HCT116 (cell line): ENCODE measurements around the gene FMO2. TPM values are rescaled to one million over a fixed set of nuclear protein-coding genes. Genes with fewer than 3 reads are reported as not detected.
A peak's percentile ranks its signal among the peaks of the same experiment; 100 is the strongest.

Experiments
- ATAC-seq: fragments of 200-7000 bp; cut with Tn5 transposase; 2 replicates; pipeline ENCODE4 v1.9.1; 2020; ENCODE audit warnings: mild to moderate bottlenecking, moderate library complexity
- BruUV-seq: library from RNA; stranded (reverse); fragments of 400-500 nt; replicated peaks from 2 replicates; lab custom pipeline; 2021; lab: Mats Ljungman, UMichigan
- CTCF ChIA-PET: fragments of 300-600 bp; sonication (Branson Sonifier 250); formaldehyde crosslinking; loops from one replicate; lab custom pipeline; 2021; ENCODE audit warnings: antibody characterized with exemption; lab: Charles Lee
- POLR2A ChIA-PET: fragments of 300-600, 350-600 bp; sonication (Branson Sonifier 250); formaldehyde crosslinking; loops from one replicate; lab custom pipeline; 2021; ENCODE audit warnings: antibody characterized with exemption; lab: Charles Lee
- RAD21 ChIA-PET, 2 experiments: fragments of 300-600 bp; sonication (Branson Sonifier 250); formaldehyde crosslinking; loops; one replicate each; lab custom pipeline; 2023; ENCODE audit warnings: low total read pairs in 2 of 2; ENCODE audit not compliant: uncharacterized antibody in 2 of 2, unreplicated experiment in 2 of 2, low non-redundant PET in 1 of 2; lab: Charles Lee
- DNase-seq: peaks from one replicate; pipeline ENCODE4 v3.0.0-alpha.2; 2010; ENCODE audit warnings: low read depth, low spot score
- H2AFZ ChIP-seq: fragments of 200-600 bp; shearing (Covaris generic), sonication (generic); 2 replicates; pipeline ENCODE4 v1.6.1; 2017; ENCODE audit warnings: low read depth, mixed run types, mixed read lengths, antibody characterized with exemption, low read length; ENCODE audit not compliant: poor library complexity, severe bottlenecking
- H3K27ac ChIP-seq: 2 replicates; pipeline ENCODE4 v1.5.1; 2012; ENCODE audit warnings: low read depth, low read length
- H3K27me3 ChIP-seq: fragments of 200-600 bp; sonication (generic); 2 replicates; pipeline ENCODE4 v1.6.1; 2016; ENCODE audit warnings: mixed run types, low read length, mixed read lengths; ENCODE audit not compliant: insufficient read depth
- H3K36me3 ChIP-seq, 2 experiments: fragments of 200-500 bp in 1 of 2; fragments of 200-600 bp in 1 of 2; sonication (Bioruptor generic) in 1 of 2; sonication (generic) in 1 of 2; 2 replicates each; pipeline versions ENCODE4 v1.5.1 to v1.6.1; 2014 to 2016; ENCODE audit warnings: low read length in 2 of 2, inconsistent platforms in 1 of 2, mixed read lengths in 1 of 2, mixed run types in 1 of 2; ENCODE audit not compliant: insufficient read depth in 2 of 2, control insufficient read depth in 1 of 2
- H3K4me1 ChIP-seq, 2 experiments: fragments of 200-600 bp in 1 of 2; sonication (generic) in 1 of 2; 2 replicates each; pipeline versions ENCODE4 v1.5.1 to v1.6.1; 2012 to 2017; ENCODE audit warnings: low read length in 2 of 2, inconsistent platforms in 1 of 2, mild to moderate bottlenecking in 1 of 2, mixed read lengths in 1 of 2, mixed run types in 1 of 2, moderate library complexity in 1 of 2; ENCODE audit not compliant: insufficient read depth in 2 of 2, control insufficient read depth in 1 of 2
- H3K4me2 ChIP-seq: fragments of 200-600 bp; sonication (generic); 2 replicates; pipeline ENCODE4 v1.6.1; 2017; ENCODE audit warnings: mixed run types, low read length, mixed read lengths
- H3K4me3 ChIP-seq, 2 experiments: fragments of 200-600 bp in 1 of 2; sonication (generic) in 1 of 2; replicated peaks in 1 of 2; 2 replicates each; pipeline ENCODE4 v1.5.1; 2011 to 2016; ENCODE audit warnings: low read length in 2 of 2, control low read depth in 1 of 2, low read depth in 1 of 2, mild to moderate bottlenecking in 1 of 2, mixed read lengths in 1 of 2, mixed run types in 1 of 2
- H3K79me2 ChIP-seq: fragments of 200-600 bp; sonication (generic); 2 replicates; pipeline ENCODE4 v1.6.1; 2017; ENCODE audit warnings: mild to moderate bottlenecking, mixed run types, low read length, moderate library complexity, mixed read lengths; ENCODE audit not compliant: insufficient read depth
- H3K9ac ChIP-seq: fragments of 200-600 bp; sonication (generic); 2 replicates; pipeline ENCODE4 v1.6.1; 2016; ENCODE audit warnings: low read length, mixed read lengths
- H3K9me2 ChIP-seq: fragments of 200-600 bp; sonication (generic), shearing (Covaris generic); 2 replicates; pipeline ENCODE4 v1.6.1; 2017; ENCODE audit warnings: mixed run types, mild to moderate bottlenecking, moderate library complexity; ENCODE audit not compliant: insufficient read depth
- H3K9me3 ChIP-seq, 2 experiments: fragments of 200-500 bp in 1 of 2; fragments of 200-600 bp in 1 of 2; sonication (Bioruptor generic) in 1 of 2; sonication (generic) in 1 of 2; 2 replicates each; pipeline ENCODE4 v1.6.1; 2014 to 2017; ENCODE audit warnings: low read length in 2 of 2, mixed read lengths in 2 of 2, inconsistent platforms in 1 of 2, low read depth in 1 of 2, mild to moderate bottlenecking in 1 of 2, mixed run types in 1 of 2, moderate library complexity in 1 of 2; ENCODE audit not compliant: control insufficient read depth in 1 of 2, insufficient read depth in 1 of 2
- H4K20me1 ChIP-seq: fragments of 200-600 bp; sonication (generic), shearing (Covaris generic); 2 replicates; pipeline ENCODE4 v1.6.1; 2017; ENCODE audit warnings: mixed run types, mild to moderate bottlenecking, moderate library complexity; ENCODE audit not compliant: insufficient read depth
- EGR1 ChIP-seq: IDR thresholded peaks from 2 replicates; pipeline ENCODE4 v1.6.1; 2012; ENCODE audit warnings: low read depth
- EZH2phosphoT487 ChIP-seq: fragments of 200-600 bp; IDR thresholded peaks from 2 replicates; pipeline ENCODE4 v1.6.1; 2018; ENCODE audit warnings: antibody characterized with exemption, borderline replicate concordance
- FOSL1 ChIP-seq: IDR thresholded peaks from 2 replicates; pipeline ENCODE4 v1.6.1; 2012; ENCODE audit warnings: low read depth
- RAD21 ChIP-seq: IDR thresholded peaks from 2 replicates; pipeline ENCODE4 v1.6.1; 2012; ENCODE audit warnings: low read depth, mild to moderate bottlenecking
- TCF7L2 ChIP-seq: IDR thresholded peaks from 2 replicates; pipeline ENCODE4 v1.7.0; 2011; ENCODE audit warnings: borderline replicate concordance, inconsistent platforms; ENCODE audit not compliant: insufficient read depth, insufficient read length; ENCODE audit errors: extremely low read depth
- intact Hi-C: fragments of 100-400 bp; cut with micrococcal nuclease; formaldehyde crosslinking; loops from 2 replicates; pipeline ENCODE4 v1.10.0; 2022
- total RNA-seq: library from RNA; stranded (reverse); gene quantifications from one replicate; pipeline ENCODE4 v1.2.1, GENCODE V29; 2021; ENCODE audit not compliant: unreplicated experiment
- TF ChIP-seq, protein P1 (sequence below), 3 experiments: fragments of 200-600 bp in 1 of 3; sonication (generic) in 1 of 3; IDR thresholded peaks in 2 of 3; conservative IDR thresholded peaks in 1 of 3; 2 replicates each; pipeline ENCODE4 v1.5.1; 2012 to 2017; ENCODE audit warnings: low read depth in 2 of 3, low read length in 2 of 3, antibody characterized with exemption in 1 of 3, borderline replicate concordance in 1 of 3, control low read depth in 1 of 3, mild to moderate bottlenecking in 1 of 3, mixed read lengths in 1 of 3, mixed run types in 1 of 3, moderate library complexity in 1 of 3; ENCODE audit not compliant: insufficient read depth in 1 of 3

The FMO2 gene
- total RNA-seq, 1 experiment from 2014 or later, result 0.30 TPM

GRCh38 chr1:171180670-171181069, 4.4 kb upstream of the FMO2 start (continued):
- TF ChIP-seq EZH2phosphoT487 (no peak), FOSL1 (no peak), EGR1 (no peak)

GRCh38 chr1:171188388-171189266, 3.5 kb downstream of the FMO2 start:
- Histone ChIP-seq H3K9me3 (no peaks in the 10 kb centered on the region), H3K9me2 (no peaks in the 10 kb centered on the region), H3K27ac (no peak overlapping the region), H4K20me1 (no peaks in the 10 kb centered on the region), H3K27me3 (no peaks in the 10 kb centered on the region), H3K4me3 (no peak overlapping the region), H3K4me1 (no peaks in the 10 kb centered on the region), H3K9ac (no peak overlapping the region), H3K4me2 (no peak overlapping the region), H2AFZ (no peak overlapping the region), H3K79me2 (no peaks in the 10 kb centered on the region), H3K36me3 (no peaks in the 10 kb centered on the region)
- ATAC-seq, result peak; percentile 72
- peak; percentile 24 for DNase-seq
- CTCF ChIA-PET, result interaction anchor here (0.6 to 1.3 kb wide), 2 partner anchors 21 to 60 kb away, joined by 3 read pairs; no protein-coding TSS in a partner anchor
- POLR2A ChIA-PET, result no interaction called here
- no TSS peak for BruUV-seq
- intact Hi-C loops, result no loop called here
- TF ChIP-seq RAD21, result peak; percentile 43
- TF ChIP-seq, protein P1, sequence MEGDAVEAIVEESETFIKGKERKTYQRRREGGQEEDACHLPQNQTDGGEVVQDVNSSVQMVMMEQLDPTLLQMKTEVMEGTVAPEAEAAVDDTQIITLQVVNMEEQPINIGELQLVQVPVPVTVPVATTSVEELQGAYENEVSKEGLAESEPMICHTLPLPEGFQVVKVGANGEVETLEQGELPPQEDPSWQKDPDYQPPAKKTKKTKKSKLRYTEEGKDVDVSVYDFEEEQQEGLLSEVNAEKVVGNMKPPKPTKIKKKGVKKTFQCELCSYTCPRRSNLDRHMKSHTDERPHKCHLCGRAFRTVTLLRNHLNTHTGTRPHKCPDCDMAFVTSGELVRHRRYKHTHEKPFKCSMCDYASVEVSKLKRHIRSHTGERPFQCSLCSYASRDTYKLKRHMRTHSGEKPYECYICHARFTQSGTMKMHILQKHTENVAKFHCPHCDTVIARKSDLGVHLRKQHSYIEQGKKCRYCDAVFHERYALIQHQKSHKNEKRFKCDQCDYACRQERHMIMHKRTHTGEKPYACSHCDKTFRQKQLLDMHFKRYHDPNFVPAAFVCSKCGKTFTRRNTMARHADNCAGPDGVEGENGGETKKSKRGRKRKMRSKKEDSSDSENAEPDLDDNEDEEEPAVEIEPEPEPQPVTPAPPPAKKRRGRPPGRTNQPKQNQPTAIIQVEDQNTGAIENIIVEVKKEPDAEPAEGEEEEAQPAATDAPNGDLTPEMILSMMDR (IDR thresholded peaks at IDR 0.05 in 2 of 3, conservative IDR thresholded peaks at IDR 0.05 in 1 of 3; ENCODE audit: borderline replicate concordance in 1 of 3, insufficient read depth in 1 of 3, low read depth in 2 of 3, low read length in 2 of 3), result peak; percentile 23 to 77 (median 71); a peak in 5 of 6 replicates
- TF ChIP-seq TCF7L2, result no peak
- RAD21 ChIA-PET, result no interaction called here
